DMS114 treated with DMSO at 0.1 percent for 48 hours (cell line): ENCODE data around the gene DNM3.

ENCODE experiments used
- DNase-seq: peaks from one replicate; lab custom pipeline; 2025; ENCODE audit not compliant: unreplicated experiment; lab: John Stamatoyannopoulos, UW

Gene DNM3

GRCh38 chr1:171916315-171916771 is 75.0 kb downstream of the DNM3 start:
- no peak for DNase-seq

- no peak for DNase-seq
These were observed 76.0 kb downstream of the DNM3 start for GRCh38 chr1:171917331-171917730.

GRCh38 chr1:171919891-171920887 is 78.9 kb downstream of the DNM3 start:
- DNase-seq, result no peak

GRCh38 chr1:171922999-171923398 is 81.7 kb downstream of the DNM3 start:
- no peak for DNase-seq

- no peak for DNase-seq
These were observed 87.8 kb downstream of the DNM3 start for GRCh38 chr1:171929121-171929520.

- DNase-seq, result no peak
These were observed 90.5 kb downstream of the DNM3 start for GRCh38 chr1:171931752-171932151.

GRCh38 chr1:171934664-171935063 is 93.4 kb downstream of the DNM3 start:
- no peak for DNase-seq

- no peak for DNase-seq
These were observed 93.8 kb downstream of the DNM3 start for GRCh38 chr1:171935086-171935485.

- no peak for DNase-seq
These were observed 94.4 kb downstream of the DNM3 start for GRCh38 chr1:171935664-171936063.

- DNase-seq, result no peak
These were observed 96.6 kb downstream of the DNM3 start for GRCh38 chr1:171937938-171938337.

GRCh38 chr1:171939740-171940139 is 98.4 kb downstream of the DNM3 start:
- no peak for DNase-seq

- DNase-seq, result no peak
These were observed 99.1 kb downstream of the DNM3 start for GRCh38 chr1:171940368-171940767.

- no peak for DNase-seq
These were observed 100.6 kb downstream of the DNM3 start for GRCh38 chr1:171941920-171942319.

GRCh38 chr1:171943973-171944561 is 102.8 kb downstream of the DNM3 start:
- DNase-seq, result no peak

GRCh38 chr1:171948511-171948910 is 107.2 kb downstream of the DNM3 start:
- DNase-seq, result no peak

GRCh38 chr1:171949316-171949715 is 108.0 kb downstream of the DNM3 start:
- no peak for DNase-seq

GRCh38 chr1:171953835-171954234 is 112.5 kb downstream of the DNM3 start:
- DNase-seq, result no peak

- DNase-seq, result no peak
These were observed 113.1 kb downstream of the DNM3 start for GRCh38 chr1:171954361-171954760.

- no peak for DNase-seq
These were observed 120.6 kb downstream of the DNM3 start for GRCh38 chr1:171961861-171962260.

- no peak for DNase-seq
These were observed 122.5 kb downstream of the DNM3 start for GRCh38 chr1:171963762-171964161.

- DNase-seq, result no peak
These were observed 124.5 kb downstream of the DNM3 start for GRCh38 chr1:171965777-171966176.
